HepG2 (cell line): Measurements from ENCODE around the gene WDR73. TPM values are rescaled to one million over a fixed set of nuclear protein-coding genes. Genes with fewer than 3 reads are reported as not detected.

Experiments
- ATAC-seq: fragments of 200-7000 bp; cut with Tn5 transposase; 3 replicates; pipeline ENCODE4 v1.9.1; 2020; ENCODE audit warnings: mild to moderate bottlenecking, moderate library complexity
- BruUV-seq: library from RNA; stranded (reverse); fragments of 400-500 nt; replicated peaks from 2 replicates; lab custom pipeline; 2021; lab: Mats Ljungman, UMichigan
- CTCF ChIA-PET: fragments of 300-600 bp; formaldehyde crosslinking; extraction: SDS; loops from one replicate; lab custom pipeline; 2021; ENCODE audit warnings: low total read pairs, inconsistent platforms, low intra/inter-chr PET ratio; lab: Yijun Ruan, JAX
- POLR2A ChIA-PET: fragments of 350-600 bp; sonication (Branson Sonifier 250); formaldehyde crosslinking; loops from one replicate; lab custom pipeline; 2020; ENCODE audit warnings: antibody characterized with exemption, inconsistent platforms; lab: Yijun Ruan, JAX
- DNase-seq: peaks from one replicate; pipeline ENCODE4 v3.0.0-alpha.2; 2015; ENCODE audit warnings: low spot score
- FAIRE-seq: peaks from 3 replicates; lab custom pipeline; 2011; peaks lifted over from hg19 to GRCh38; lab: Jason Lieb, UNC
- H2AFZ ChIP-seq: one replicate; pipeline ENCODE4 v1.6.1; 2011; ENCODE audit warnings: low read length, inconsistent platforms
- H3K27ac ChIP-seq: fragments of 300-600 bp; 3 replicates; pipeline ENCODE4 v1.8.0; 2011; ENCODE audit warnings: mixed run types, mild to moderate bottlenecking, mixed read lengths, low read length, inconsistent platforms; ENCODE audit not compliant: insufficient read depth; ENCODE audit errors: extremely low read length
- H3K27me3 ChIP-seq, 2 experiments: fragments of 200-600 bp in 1 of 2; 2 replicates in 1 of 2; 3 replicates in 1 of 2; pipeline versions ENCODE4 v1.6.0 to v1.8.0; 2011; ENCODE audit warnings: low read length in 2 of 2, mild to moderate bottlenecking in 2 of 2, moderate library complexity in 2 of 2, inconsistent platforms in 1 of 2; ENCODE audit not compliant: insufficient read depth in 2 of 2, control insufficient read depth in 1 of 2
- H3K36me3 ChIP-seq, 2 experiments: fragments of 200-600 bp in 1 of 2; replicated peaks in 1 of 2; 2 replicates in 1 of 2; 3 replicates in 1 of 2; pipeline versions ENCODE4 v1.5.1 to v1.8.0; 2011; ENCODE audit warnings: low read length in 2 of 2, inconsistent platforms in 1 of 2; ENCODE audit not compliant: insufficient read depth in 2 of 2, control insufficient read depth in 1 of 2
- H3K4me1 ChIP-seq: 2 replicates; pipeline ENCODE4 v1.5.1; 2012; ENCODE audit warnings: low read length, inconsistent platforms; ENCODE audit not compliant: insufficient read depth
- H3K4me2 ChIP-seq: 2 replicates; pipeline ENCODE4 v1.6.0; 2011; ENCODE audit warnings: low read depth, low read length, inconsistent platforms
- H3K4me3 ChIP-seq, 3 experiments: fragments of 200-600 bp in 1 of 3; sonication (generic), shearing (Covaris generic) in 1 of 3; replicated peaks in 1 of 3; 2 replicates each; pipeline ENCODE4 v1.5.1; 2011 to 2016; ENCODE audit warnings: low read length in 3 of 3, inconsistent platforms in 2 of 3, low read depth in 2 of 3, mild to moderate bottlenecking in 2 of 3, control low read depth in 1 of 3, mixed read lengths in 1 of 3; ENCODE audit not compliant: insufficient read depth in 1 of 3
- H3K79me2 ChIP-seq: one replicate; pipeline ENCODE4 v1.6.1; 2011; ENCODE audit warnings: low read length, inconsistent platforms; ENCODE audit not compliant: insufficient read depth
- H3K9ac ChIP-seq: 2 replicates; pipeline ENCODE4 v1.6.0; 2011; ENCODE audit warnings: mild to moderate bottlenecking, low read depth, low read length, inconsistent platforms; ENCODE audit not compliant: insufficient read depth
- H3K9me3 ChIP-seq: 2 replicates; pipeline ENCODE4 v1.5.1; 2012; ENCODE audit warnings: mild to moderate bottlenecking, low read length
- H4K20me1 ChIP-seq: 2 replicates; pipeline ENCODE4 v1.6.0; 2011; ENCODE audit warnings: inconsistent platforms, mild to moderate bottlenecking, low read length, moderate library complexity; ENCODE audit not compliant: insufficient read depth
- AGO2 ChIP-seq: fragments of 200-400 bp; formaldehyde crosslinking; optimal IDR thresholded peaks from 2 replicates; pipeline ENCODE3; 2017; ENCODE audit warnings: mild to moderate bottlenecking, low read depth, low read length, moderate library complexity
- POLR2G ChIP-seq: fragments of 200-400 bp; formaldehyde crosslinking; IDR thresholded peaks from 2 replicates; pipeline ENCODE4 v1.6.1; 2018; ENCODE audit warnings: mild to moderate bottlenecking, low read depth, low read length, moderate library complexity
- RAD21 ChIP-seq: fragments of 450-650 bp; formaldehyde crosslinking; IDR thresholded peaks from 2 replicates; pipeline ENCODE4 v1.5.0; 2020; ENCODE audit warnings: mild to moderate bottlenecking
- RBFOX2 ChIP-seq: fragments of 200-400 bp; formaldehyde crosslinking; IDR thresholded peaks from 2 replicates; pipeline ENCODE4 v1.6.1; 2017; ENCODE audit warnings: low read depth, mild to moderate bottlenecking, low read length
- SAFB2 ChIP-seq: sonication (generic); formaldehyde crosslinking; IDR thresholded peaks from 2 replicates; pipeline ENCODE4 v1.5.1; 2020; ENCODE audit warnings: missing genetic modification reagents, low read depth, mild to moderate bottlenecking, borderline replicate concordance
- ZNF207 ChIP-seq: fragments of 450-650 bp; IDR thresholded peaks from 2 replicates; pipeline ENCODE4 v1.6.1; 2016; ENCODE audit warnings: antibody characterized with exemption, borderline replicate concordance
- ZNF441 ChIP-seq: sonication (generic); formaldehyde crosslinking; IDR thresholded peaks from 2 replicates; pipeline ENCODE4 v1.7.0; 2021; ENCODE audit warnings: missing genetic modification reagents, borderline replicate concordance
- WGBS: methylation state at CpG from one replicate; pipeline ENCODE4 v1.1.6; 2017; ENCODE audit warnings: low lambda C conversion rate; 5-methylcytosine and 5-hydroxymethylcytosine counted together
- in situ Hi-C: cut with HindIII; loops from 2 replicates; pipeline ENCODE4 v1.10.0; 2017; ENCODE audit warnings: low pct_unique_long_range_greater_than_20kb; ENCODE audit not compliant: extremely low pct_ligation_motif_present
- intact Hi-C: fragments of 100-400 bp; cut with micrococcal nuclease; formaldehyde crosslinking; loops from one replicate; pipeline ENCODE4 v1.10.0; 2022; ENCODE audit not compliant: unreplicated experiment
- polyA plus RNA-seq, 8 experiments: library from polyadenylated mRNA; depleted of rRNA in 3 of 8; stranded (reverse) in 7 of 8; unstranded in 1 of 8; fragments of >200 nt; fragmentation: Illumina TruSeq in 4 of 8; extraction: Trizol in 4 of 8; gene quantifications; 2 replicates each; pipeline versions ENCODE4 v1.2.1 to v1.2.3, GENCODE V29; 2011 to 2016; ENCODE audit warnings: low read depth in 4 of 8, missing spikeins in 1 of 8, mixed read lengths in 1 of 8; ENCODE audit not compliant: insufficient read depth in 1 of 8
- total RNA-seq, 5 experiments: library from RNA; depleted of rRNA; stranded (reverse); fragments of >200 nt; fragmentation: Illumina TruSeq; extraction: Trizol; gene quantifications; 2 replicates each; pipeline ENCODE4 v1.2.3, GENCODE V29; 2016; ENCODE audit warnings: low read depth in 1 of 5
- TF ChIP-seq, protein P1 (sequence below): sonication (generic); formaldehyde crosslinking; IDR thresholded peaks from 2 replicates; pipeline ENCODE4 v1.8.0; 2022; ENCODE audit warnings: missing genetic modification reagents, mild to moderate bottlenecking, borderline replicate concordance

The WDR73 gene
- total and polyA plus RNA-seq, 2 of the 13 experiments (the other 11 are each of a cell fraction or from before 2014, with no cell fraction given): 20.0 to 35.5 TPM

DNA sequence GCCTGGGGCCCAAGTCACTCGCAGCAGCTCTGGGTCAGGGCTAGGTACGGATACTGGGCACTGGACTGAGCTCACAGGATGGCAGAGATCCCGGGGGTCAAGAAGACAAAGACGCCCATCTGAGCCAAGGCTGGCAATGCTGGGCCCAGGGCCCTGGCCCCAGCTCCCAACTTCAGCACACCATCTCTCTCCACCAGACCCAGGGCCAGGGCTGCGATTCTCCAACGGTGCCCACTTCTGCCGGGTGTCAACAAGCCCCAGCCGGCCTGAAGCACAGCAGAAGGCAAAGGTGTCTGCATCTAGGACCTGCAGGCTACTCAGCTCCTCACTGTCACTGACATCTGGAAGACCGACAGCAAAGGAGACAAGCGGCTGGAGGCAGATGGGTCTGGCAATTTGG, 8.6 kb downstream of the WDR73 start:
- no peaks in the 10 kb centered on the region for H4K20me1 ChIP-seq
- H3K4me3 ChIP-seq: no peak overlapping the region
- DNase-seq (no peak), ATAC-seq (no peak; the same call in 2 of the 3 replicates), FAIRE-seq (no peak)
- H3K4me2 ChIP-seq: no peak overlapping the region
- in situ Hi-C loops: no loop called here
- no peaks in the 10 kb centered on the region for H3K9me3 ChIP-seq
- no peak overlapping the region for H2AFZ ChIP-seq
- WGBS: 93% methylated on average over 8 of the region's 10 CpGs
- CTCF ChIA-PET: no interaction called here
- TF ChIP-seq POLR2G: peak; percentile 55; the same call in 1 of the 2 replicates
- no peak for TF ChIP-seq SAFB2
- no peak for TF ChIP-seq ZNF207
- TF ChIP-seq RAD21: no peak
- TF ChIP-seq, protein P1, sequence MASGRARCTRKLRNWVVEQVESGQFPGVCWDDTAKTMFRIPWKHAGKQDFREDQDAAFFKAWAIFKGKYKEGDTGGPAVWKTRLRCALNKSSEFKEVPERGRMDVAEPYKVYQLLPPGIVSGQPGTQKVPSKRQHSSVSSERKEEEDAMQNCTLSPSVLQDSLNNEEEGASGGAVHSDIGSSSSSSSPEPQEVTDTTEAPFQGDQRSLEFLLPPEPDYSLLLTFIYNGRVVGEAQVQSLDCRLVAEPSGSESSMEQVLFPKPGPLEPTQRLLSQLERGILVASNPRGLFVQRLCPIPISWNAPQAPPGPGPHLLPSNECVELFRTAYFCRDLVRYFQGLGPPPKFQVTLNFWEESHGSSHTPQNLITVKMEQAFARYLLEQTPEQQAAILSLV (CRISPR knock-in tag): no peak
- peak; percentile 47; the same call in 1 of the 2 replicates for TF ChIP-seq RBFOX2
- peak; percentile 75 for TF ChIP-seq AGO2
- TF ChIP-seq ZNF441 (CRISPR knock-in tag): no peak
- POLR2A ChIA-PET: interaction anchor here (0.9 to 7.5 kb wide), 3 partner anchors 7 to 42 kb away, joined by 3 to 45 read pairs (median 3); partner anchors contain the start of gene WDR73
- no TSS peak for BruUV-seq
- H3K27me3 ChIP-seq: no peaks in the 10 kb centered on the region
- H3K27ac ChIP-seq: no peak overlapping the region
- no peak overlapping the region for H3K9ac ChIP-seq
- H3K79me2 ChIP-seq: peaks cover 2% of the 10 kb centered on the region
- H3K4me1 ChIP-seq: peaks cover under 1% of the 10 kb centered on the region; the same call in 1 of the 2 replicates
- H3K36me3 ChIP-seq: peaks cover 33 to 75% of the 10 kb centered on the region in 2 experiments
- intact Hi-C loops: no loop called here
